WTC11 (cell line): ENCODE results near the gene INO80D. TPM values are rescaled to one million over a fixed set of nuclear protein-coding genes. Genes with fewer than 3 reads are reported as not detected.

ENCODE experiments used
- ATAC-seq: fragments of 200-7000 bp; cut with Tn5 transposase; 2 replicates; pipeline ENCODE4 v1.10.0; 2021; ENCODE audit warnings: mild to moderate bottlenecking, moderate library complexity
- CTCF ChIA-PET: fragments of 300-600 bp; sonication (Branson Sonifier 250); formaldehyde crosslinking; loops from one replicate; lab custom pipeline; 2021; ENCODE audit warnings: antibody characterized with exemption; lab: Charles Lee
- POLR2A ChIA-PET: fragments of 350-600 bp; sonication (Branson Sonifier 250); formaldehyde crosslinking; loops from one replicate; lab custom pipeline; 2021; ENCODE audit warnings: antibody characterized with exemption; lab: Charles Lee
- DNase-seq: peaks from one replicate; pipeline ENCODE4 v3.0.0; 2021; ENCODE audit warnings: low spot score
- H3K27ac Mint-ChIP-seq: 2 replicates; pipeline ENCODE4 v1.8.0; 2021; ENCODE audit warnings: mixed read lengths
- H3K27me3 Mint-ChIP-seq: 2 replicates; pipeline ENCODE4 v1.8.0; 2021; ENCODE audit warnings: low read depth, mild to moderate bottlenecking, moderate library complexity, mixed read lengths
- H3K36me3 Mint-ChIP-seq: 2 replicates; pipeline ENCODE4 v1.8.0; 2021; ENCODE audit warnings: mixed read lengths
- H3K4me1 Mint-ChIP-seq: 2 replicates; pipeline ENCODE4 v1.8.0; 2022; ENCODE audit warnings: mixed read lengths
- H3K4me3 Mint-ChIP-seq: 2 replicates; pipeline ENCODE4 v1.8.0; 2021; ENCODE audit warnings: mild to moderate bottlenecking, moderate library complexity, mixed read lengths
- H3K9me3 Mint-ChIP-seq: 2 replicates; pipeline ENCODE4 v1.8.0; 2021; ENCODE audit warnings: mixed read lengths
- CREM ChIP-seq: sonication (generic); formaldehyde crosslinking; IDR thresholded peaks from 2 replicates; pipeline ENCODE4 v1.8.1; 2022; ENCODE audit warnings: mild to moderate bottlenecking, missing genetic modification reagents, moderate library complexity
- E2F4 ChIP-seq: sonication (generic); formaldehyde crosslinking; IDR thresholded peaks from 2 replicates; pipeline ENCODE4 v1.8.1; 2022; ENCODE audit warnings: low read depth, mild to moderate bottlenecking, moderate library complexity, missing genetic modification reagents, borderline replicate concordance
- ELF4 ChIP-seq: sonication (generic); formaldehyde crosslinking; IDR thresholded peaks from 2 replicates; pipeline ENCODE4 v1.8.1; 2022; ENCODE audit warnings: low read depth, mild to moderate bottlenecking, moderate library complexity, missing genetic modification reagents
- FOXJ3 ChIP-seq: sonication (generic); formaldehyde crosslinking; IDR thresholded peaks from 2 replicates; pipeline ENCODE4 v1.9.0; 2021; ENCODE audit warnings: missing genetic modification reagents, mild to moderate bottlenecking, borderline replicate concordance
- FOXK1 ChIP-seq: sonication (generic); formaldehyde crosslinking; IDR thresholded peaks from 2 replicates; pipeline ENCODE4 v1.8.0; 2022; ENCODE audit warnings: mild to moderate bottlenecking, moderate library complexity, missing genetic modification reagents
- GTF2I ChIP-seq: fragments of 250-450 bp; sonication (Bioruptor Pico); conservative IDR thresholded peaks from 2 replicates; pipeline ENCODE4 v1.4.0; 2021; ENCODE audit warnings: mild to moderate bottlenecking
- HMGXB4 ChIP-seq: sonication (generic); formaldehyde crosslinking; IDR thresholded peaks from 2 replicates; pipeline ENCODE4 v1.8.1; 2023; ENCODE audit warnings: mild to moderate bottlenecking, moderate library complexity, missing genetic modification reagents
- JAZF1 ChIP-seq: fragments of 250-450 bp; sonication (Bioruptor Pico); IDR thresholded peaks from 2 replicates; pipeline ENCODE4 v1.9.0; 2021; ENCODE audit warnings: moderate library complexity, mild to moderate bottlenecking, inconsistent platforms
- JUN ChIP-seq: sonication (generic); formaldehyde crosslinking; IDR thresholded peaks from 2 replicates; pipeline ENCODE4 v1.8.0; 2023; ENCODE audit warnings: mild to moderate bottlenecking, missing genetic modification reagents
- NFATC4 ChIP-seq: fragments of 250-450 bp; sonication (Bioruptor Pico); IDR thresholded peaks from 2 replicates; pipeline ENCODE4 v1.9.0; 2021; ENCODE audit warnings: mild to moderate bottlenecking
- NFYB ChIP-seq: sonication (generic); formaldehyde crosslinking; conservative IDR thresholded peaks from 2 replicates; pipeline ENCODE4 v1.8.0; 2022; ENCODE audit warnings: low read depth, missing genetic modification reagents
- NR2C2 ChIP-seq: sonication (generic); formaldehyde crosslinking; IDR thresholded peaks from 2 replicates; pipeline ENCODE4 v1.8.0; 2022; ENCODE audit warnings: mild to moderate bottlenecking, missing genetic modification reagents
- NR3C1 ChIP-seq: sonication (generic); formaldehyde crosslinking; conservative IDR thresholded peaks from 2 replicates; pipeline ENCODE4 v1.8.1; 2023; ENCODE audit warnings: low read depth, mild to moderate bottlenecking, missing genetic modification reagents
- OVOL2 ChIP-seq: fragments of 250-450 bp; sonication (Bioruptor Pico); IDR thresholded peaks from 2 replicates; pipeline ENCODE4 v1.9.0; 2021; ENCODE audit warnings: mild to moderate bottlenecking, borderline replicate concordance
- SMAD4 ChIP-seq: sonication (generic); formaldehyde crosslinking; IDR thresholded peaks from 2 replicates; pipeline ENCODE4 v1.8.0; 2022; ENCODE audit warnings: mild to moderate bottlenecking, missing genetic modification reagents
- TEAD1 ChIP-seq: sonication (generic); formaldehyde crosslinking; IDR thresholded peaks from 2 replicates; pipeline ENCODE4 v1.8.0; 2022; ENCODE audit warnings: mild to moderate bottlenecking, missing genetic modification reagents
- TEAD4 ChIP-seq: sonication (generic); formaldehyde crosslinking; IDR thresholded peaks from 2 replicates; pipeline ENCODE4 v1.8.0; 2022; ENCODE audit warnings: mild to moderate bottlenecking, missing genetic modification reagents
- ZNF121 ChIP-seq: sonication (generic); formaldehyde crosslinking; IDR thresholded peaks from 2 replicates; pipeline ENCODE4 v1.8.0; 2023; ENCODE audit warnings: missing genetic modification reagents
- ZNF138 ChIP-seq: sonication (generic); formaldehyde crosslinking; conservative IDR thresholded peaks from 2 replicates; pipeline ENCODE4 v1.8.1; 2022; ENCODE audit warnings: mild to moderate bottlenecking, moderate library complexity, missing genetic modification reagents
- ZNF232 ChIP-seq: sonication (generic); formaldehyde crosslinking; IDR thresholded peaks from 2 replicates; pipeline ENCODE4 v1.8.0; 2022; ENCODE audit warnings: mild to moderate bottlenecking, missing genetic modification reagents
- ZNF396 ChIP-seq: fragments of 250-450 bp; sonication (Bioruptor Pico); IDR thresholded peaks from 2 replicates; pipeline ENCODE4 v1.8.0; 2021; ENCODE audit warnings: mild to moderate bottlenecking, moderate library complexity, borderline replicate concordance
- ZNF423 ChIP-seq: fragments of 250-450 bp; sonication (Bioruptor Pico); IDR thresholded peaks from 2 replicates; pipeline ENCODE4 v2.1.2; 2022; ENCODE audit warnings: mild to moderate bottlenecking, moderate library complexity
- total RNA-seq: library from RNA; stranded (reverse); gene quantifications from 3 replicates; pipeline ENCODE4 v1.2.3, GENCODE V29; 2021
- TF ChIP-seq, protein P1 (sequence below): sonication (generic); formaldehyde crosslinking; IDR thresholded peaks from 2 replicates; pipeline ENCODE4 v1.8.0; 2023; ENCODE audit warnings: missing genetic modification reagents
- TF ChIP-seq, protein P2 (sequence below): fragments of 250-450 bp; sonication (Bioruptor Pico); IDR thresholded peaks from 2 replicates; pipeline ENCODE4 v2.1.2; 2022; ENCODE audit warnings: mild to moderate bottlenecking, moderate library complexity

The INO80D gene
- total RNA-seq, 1 experiment from 2014 or later: 30.9 TPM

DNA sequence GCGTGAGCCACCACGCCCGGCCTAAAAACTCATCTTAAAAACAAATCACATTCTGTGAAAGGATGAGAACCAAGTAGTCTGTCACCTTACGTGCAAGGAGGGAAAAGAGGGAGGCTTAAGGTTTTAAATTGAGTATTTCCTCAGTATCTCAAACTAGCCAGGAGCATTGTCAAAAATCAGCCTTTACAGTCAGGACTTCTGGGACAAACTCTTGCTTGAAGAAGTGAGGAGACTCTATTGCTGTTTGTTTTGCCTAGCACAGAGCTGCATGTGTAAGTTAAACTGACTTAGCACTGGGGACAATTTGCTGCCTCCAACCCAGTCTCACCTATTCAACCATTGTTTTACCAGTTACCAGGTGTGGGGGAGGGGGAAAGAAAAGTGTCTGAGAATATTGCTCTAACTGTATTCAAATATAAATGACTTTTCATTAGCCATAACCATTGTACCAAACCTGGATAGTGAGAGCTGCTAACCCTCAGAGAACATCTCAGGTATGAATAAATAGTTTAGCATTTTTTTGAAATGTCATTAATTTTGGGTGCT, 3.6 kb downstream of the INO80D start:
- CTCF ChIA-PET: no interaction called here
- POLR2A ChIA-PET: no interaction called here
- no peak for TF ChIP-seq ZNF138 (CRISPR knock-in tag)
- TF ChIP-seq NFYB: no peak
- no peak for TF ChIP-seq CREM
- no peak for TF ChIP-seq TEAD4 (CRISPR knock-in tag)
- no peak for TF ChIP-seq ZNF232
- no peak for TF ChIP-seq GTF2I (CRISPR knock-in tag)
- no peak for TF ChIP-seq ZNF423 (CRISPR knock-in tag)
- no peak for TF ChIP-seq OVOL2 (CRISPR knock-in tag)
- TF ChIP-seq ZNF121 (CRISPR knock-in tag): no peak
- TF ChIP-seq SMAD4 (CRISPR knock-in tag): no peak
- no peak for TF ChIP-seq FOXJ3
- no peak for TF ChIP-seq HMGXB4 (CRISPR knock-in tag)
- no peak for TF ChIP-seq E2F4 (CRISPR knock-in tag)
- no peak for TF ChIP-seq ELF4 (CRISPR knock-in tag)
- Mint-ChIP-seq H3K36me3 (peaks cover 9% of the 10 kb centered on the region), H3K9me3 (no peaks in the 10 kb centered on the region), H3K4me1 (peaks cover 56% of the 10 kb centered on the region), H3K4me3 (peak overlapping the region; percentile 94), H3K27ac (peak overlapping the region; percentile 97), H3K27me3 (no peaks in the 10 kb centered on the region; the same call in 1 of the 2 replicates)
- ATAC-seq (no peak), DNase-seq (no peak)

DNA sequence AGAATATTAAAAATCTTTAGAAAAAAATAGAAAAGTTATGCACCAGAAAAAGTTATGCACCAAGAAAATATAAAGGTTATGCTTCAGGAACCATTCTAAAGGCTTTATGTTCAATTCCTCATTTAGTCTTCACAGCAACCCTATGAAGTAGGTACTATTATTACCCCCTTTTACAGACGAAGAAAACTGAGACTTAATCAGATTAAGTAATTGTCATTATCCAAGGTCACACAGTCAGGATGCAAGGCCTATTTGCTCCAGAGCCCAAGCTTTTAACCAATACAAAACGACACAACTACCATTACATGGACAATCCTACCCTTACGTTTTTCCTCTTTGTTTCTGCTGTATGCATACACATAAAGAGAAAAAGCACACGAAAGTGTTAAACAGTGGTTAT, 5.0 kb downstream of the INO80D start:
- peaks cover 56% of the 10 kb centered on the region for H3K4me1 Mint-ChIP-seq
- peaks cover 1% of the 10 kb centered on the region for H3K36me3 Mint-ChIP-seq
- no peak for ATAC-seq
- TF ChIP-seq GTF2I (CRISPR knock-in tag) (0 out of 2 replicates have a peak, but pooled peaks have one; percentile 7), FOXK1 (CRISPR knock-in tag) (no peak), ZNF138 (CRISPR knock-in tag) (no peak), ZNF396 (no peak), NR3C1 (CRISPR knock-in tag) (no peak), ELF4 (CRISPR knock-in tag) (no peak)
- TF ChIP-seq, protein P1, sequence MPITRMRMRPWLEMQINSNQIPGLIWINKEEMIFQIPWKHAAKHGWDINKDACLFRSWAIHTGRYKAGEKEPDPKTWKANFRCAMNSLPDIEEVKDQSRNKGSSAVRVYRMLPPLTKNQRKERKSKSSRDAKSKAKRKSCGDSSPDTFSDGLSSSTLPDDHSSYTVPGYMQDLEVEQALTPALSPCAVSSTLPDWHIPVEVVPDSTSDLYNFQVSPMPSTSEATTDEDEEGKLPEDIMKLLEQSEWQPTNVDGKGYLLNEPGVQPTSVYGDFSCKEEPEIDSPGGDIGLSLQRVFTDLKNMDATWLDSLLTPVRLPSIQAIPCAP (CRISPR knock-in tag): no peak
- peak overlapping the region; percentile 94 for H3K4me3 Mint-ChIP-seq
- peak overlapping the region; percentile 97 for H3K27ac Mint-ChIP-seq
- POLR2A ChIA-PET: interaction anchor here (0.7 kb wide), 1 partner anchor 139 kb away, joined by 4 read pairs; no protein-coding TSS in a partner anchor
- H3K27me3 Mint-ChIP-seq: no peaks in the 10 kb centered on the region; the same call in 1 of the 2 replicates
- H3K9me3 Mint-ChIP-seq: no peaks in the 10 kb centered on the region
- no peak for DNase-seq
- CTCF ChIA-PET: no interaction called here

DNA sequence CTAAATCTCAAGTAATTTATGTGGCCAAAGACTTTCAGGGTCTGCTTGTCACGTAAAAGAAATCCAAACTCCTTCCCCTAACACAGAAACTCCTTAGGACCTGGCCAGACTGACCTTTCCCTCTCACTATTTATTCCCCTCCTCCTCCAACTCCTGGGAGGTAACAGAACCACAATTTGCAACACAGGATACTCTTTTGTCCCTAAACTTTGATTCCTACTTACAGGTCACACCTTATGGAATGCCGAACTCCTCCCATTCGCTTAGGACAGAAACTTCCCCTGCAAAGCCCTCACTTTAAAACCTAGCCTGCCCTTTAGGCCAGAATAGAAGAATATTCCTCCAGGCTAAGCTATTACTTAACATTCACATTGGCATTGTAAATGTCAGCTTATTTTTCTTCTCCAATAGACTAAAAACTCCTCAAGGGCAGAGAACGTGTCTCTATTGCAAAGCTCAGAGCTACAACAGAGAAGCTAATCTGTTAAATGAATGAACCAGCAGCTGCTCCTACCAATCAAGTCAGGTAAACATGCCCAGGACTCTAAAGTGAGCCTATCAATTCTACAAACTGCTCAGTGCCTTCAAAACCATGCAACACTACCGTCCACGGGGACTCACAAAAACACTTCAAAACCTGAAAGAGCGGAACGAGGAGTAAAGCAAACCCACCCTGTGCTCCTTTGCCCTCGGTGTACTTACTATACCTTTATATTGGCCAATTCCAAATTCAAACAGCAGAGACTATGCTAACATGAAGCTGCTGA, 6.1 kb downstream of the INO80D start:
- Mint-ChIP-seq H3K9me3 (no peaks in the 10 kb centered on the region), H3K4me3 (peak overlapping the region; percentile 57), H3K27me3 (no peaks in the 10 kb centered on the region; the same call in 1 of the 2 replicates), H3K27ac (peak overlapping the region; percentile 99), H3K36me3 (no peaks in the 10 kb centered on the region), H3K4me1 (peaks cover 60% of the 10 kb centered on the region)
- POLR2A ChIA-PET: interaction anchor here (0.5 to 0.7 kb wide), 2 partner anchors 14 to 137 kb away, joined by 4 to 5 read pairs; no protein-coding TSS in a partner anchor
- CTCF ChIA-PET: interaction anchor here (0.6 to 1.2 kb wide), 2 partner anchors 9 to 78 kb away, joined by 3 read pairs; no protein-coding TSS in a partner anchor
- no peak for DNase-seq
- peak; percentile 77 for ATAC-seq
- TF ChIP-seq, protein P2, sequence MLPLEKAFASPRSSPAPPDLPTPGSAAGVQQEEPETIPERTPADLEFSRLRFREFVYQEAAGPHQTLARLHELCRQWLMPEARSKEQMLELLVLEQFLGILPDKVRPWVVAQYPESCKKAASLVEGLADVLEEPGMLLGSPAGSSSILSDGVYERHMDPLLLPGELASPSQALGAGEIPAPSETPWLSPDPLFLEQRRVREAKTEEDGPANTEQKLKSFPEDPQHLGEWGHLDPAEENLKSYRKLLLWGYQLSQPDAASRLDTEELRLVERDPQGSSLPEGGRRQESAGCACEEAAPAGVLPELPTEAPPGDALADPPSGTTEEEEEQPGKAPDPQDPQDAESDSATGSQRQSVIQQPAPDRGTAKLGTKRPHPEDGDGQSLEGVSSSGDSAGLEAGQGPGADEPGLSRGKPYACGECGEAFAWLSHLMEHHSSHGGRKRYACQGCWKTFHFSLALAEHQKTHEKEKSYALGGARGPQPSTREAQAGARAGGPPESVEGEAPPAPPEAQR (CRISPR knock-in tag): no peak
- no peak for TF ChIP-seq NFATC4 (CRISPR knock-in tag)
- peak; percentile 37; the same call in 1 of the 2 replicates for TF ChIP-seq TEAD1 (CRISPR knock-in tag)
- no peak for TF ChIP-seq JAZF1
- no peak for TF ChIP-seq NR2C2 (CRISPR knock-in tag)
- no peak for TF ChIP-seq JUN (CRISPR knock-in tag)
